Uterus (tissue), 2 donors: ENCODE results near the gene ZNF714.

ENCODE experiments used
- CTCF ChIP-seq, 4 experiments: fragments of 200-600 bp in 2 of 4; fragments of 450-650 bp in 2 of 4; sonication (generic) in 2 of 4; IDR thresholded peaks; one replicate each; pipeline ENCODE4 v1.5.1; 2016 to 2019; ENCODE audit warnings: antibody characterized with exemption in 4 of 4, mild to moderate bottlenecking in 2 of 4, moderate library complexity in 1 of 4
- POLR2A ChIP-seq, 2 donors: fragments of 450-650 bp; IDR thresholded peaks; one replicate each; pipeline ENCODE4 v1.6.1; 2016; ENCODE audit warnings: antibody characterized with exemption in 2 of 2, mild to moderate bottlenecking in 1 of 2, moderate library complexity in 1 of 2

- TF ChIP-seq CTCF (IDR thresholded peaks at IDR 0.05) (no peak), POLR2A (IDR thresholded peaks at IDR 0.05) (no peak)
Measured at GRCh38 chr19:21065336-21065735, 16.7 kb upstream of the ZNF714 start.
